GM12874 (cell line): ENCODE measurements around the gene NHERF2.

Experiments used
- CTCF ChIP-seq: IDR thresholded peaks from 2 replicates; pipeline ENCODE4 v1.5.1; 2011; ENCODE audit warnings: low read depth, mild to moderate bottlenecking, control low read depth, low read length, moderate library complexity; ENCODE audit not compliant: insufficient read depth

Gene NHERF2

DNA sequence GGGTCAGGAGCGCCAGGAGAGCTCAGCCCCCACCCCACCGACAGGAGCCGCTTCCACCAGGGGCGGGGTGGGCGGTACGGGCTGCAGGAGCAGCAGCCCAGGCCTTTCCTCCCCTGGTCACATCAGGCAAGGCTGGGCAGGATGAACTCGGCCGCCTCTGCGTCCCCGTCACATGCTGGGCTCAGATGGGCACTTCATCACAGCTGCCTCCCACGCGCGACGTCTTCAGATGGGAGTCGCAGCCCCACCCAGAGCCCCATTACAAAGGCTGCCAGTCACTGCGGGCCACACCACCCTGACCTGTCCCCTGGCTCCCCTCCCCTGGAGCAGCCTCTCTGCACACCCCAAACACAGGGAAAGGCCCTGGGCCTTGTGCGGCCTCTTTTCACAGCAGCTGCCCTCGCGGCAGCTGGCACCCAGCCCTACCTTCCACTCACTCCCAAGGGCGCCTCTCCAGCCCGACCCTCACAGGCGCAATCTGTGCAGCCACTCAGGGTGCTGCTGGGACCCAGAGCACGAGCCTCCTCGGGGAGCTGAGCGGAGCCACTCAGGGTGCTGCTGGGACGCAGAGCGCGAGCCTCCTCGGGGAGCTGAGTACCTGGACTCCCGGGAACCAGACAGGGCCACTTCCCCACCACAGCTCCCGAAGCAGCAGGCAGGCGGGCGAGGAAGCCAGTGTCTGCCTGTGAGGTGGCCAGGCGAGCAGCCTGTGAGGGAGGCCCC, 21.7 kb upstream of the NHERF2 start:
- no peak for TF ChIP-seq CTCF

DNA sequence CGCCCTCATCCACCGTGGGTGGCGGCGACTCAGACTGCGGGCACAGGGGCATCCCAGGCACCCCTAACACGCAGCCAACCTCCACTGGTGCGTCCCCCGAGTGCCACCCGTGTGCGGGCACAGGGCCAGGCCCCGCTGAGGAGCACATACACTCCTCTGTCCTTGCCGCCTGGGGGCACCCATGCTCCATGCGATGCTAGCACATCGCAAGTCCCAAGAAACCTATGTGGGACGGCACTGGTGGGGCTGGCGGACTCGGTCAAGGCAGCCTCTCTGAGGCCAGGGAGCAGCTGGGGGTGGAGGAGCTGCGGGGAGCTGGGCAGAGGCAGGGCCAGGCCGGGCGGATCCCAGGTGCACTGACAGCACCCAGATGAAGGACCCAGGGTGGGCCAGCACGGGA, 21.1 kb upstream of the NHERF2 start:
- peak; percentile 16; the same call in 1 of the 2 replicates for TF ChIP-seq CTCF

GRCh38 chr16:2006317-2006716, 20.4 kb upstream of the NHERF2 start:
- no peak for TF ChIP-seq CTCF

DNA sequence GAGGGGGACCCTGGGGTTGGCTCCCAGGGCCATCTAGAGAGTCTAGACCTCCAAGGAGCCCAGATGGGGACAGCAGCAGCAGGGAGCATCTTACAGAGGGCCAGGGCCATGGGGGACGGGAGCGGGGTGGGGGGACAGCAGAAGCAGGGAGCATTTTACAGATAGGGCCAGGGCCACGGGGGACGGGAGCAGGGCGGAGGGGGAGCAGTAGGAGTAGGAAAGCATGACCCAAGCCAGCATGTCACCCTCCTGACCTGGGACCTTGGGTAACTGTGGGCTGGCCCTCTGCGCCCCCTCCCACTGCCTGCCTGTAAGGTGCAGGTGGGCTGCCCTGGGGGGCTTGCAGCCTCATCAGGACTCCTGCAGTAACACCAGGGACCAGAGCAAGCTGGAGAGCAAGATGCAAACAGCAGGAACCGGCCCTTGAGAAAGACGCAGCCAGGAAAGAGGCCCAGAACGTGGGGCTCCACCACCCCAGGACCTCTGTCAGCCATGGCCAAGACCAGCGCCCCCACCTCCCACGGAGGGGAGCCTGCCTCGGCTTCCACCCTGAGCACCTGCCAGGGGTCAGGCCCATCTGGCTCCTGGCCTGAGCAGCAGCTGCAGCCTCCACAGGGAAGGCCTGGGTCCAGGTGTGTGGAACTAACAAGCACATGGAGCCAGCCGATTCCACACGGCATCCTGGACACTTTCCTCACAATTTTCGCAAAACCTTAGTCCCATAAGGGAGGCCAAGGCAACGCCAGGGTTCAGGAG, 19.4 kb upstream of the NHERF2 start:
- no peak for TF ChIP-seq CTCF

GRCh38 chr16:2008009-2008526, 18.6 kb upstream of the NHERF2 start:
- TF ChIP-seq CTCF = no peak

GRCh38 chr16:2008631-2009163, 18.0 kb upstream of the NHERF2 start:
- TF ChIP-seq CTCF = no peak

DNA sequence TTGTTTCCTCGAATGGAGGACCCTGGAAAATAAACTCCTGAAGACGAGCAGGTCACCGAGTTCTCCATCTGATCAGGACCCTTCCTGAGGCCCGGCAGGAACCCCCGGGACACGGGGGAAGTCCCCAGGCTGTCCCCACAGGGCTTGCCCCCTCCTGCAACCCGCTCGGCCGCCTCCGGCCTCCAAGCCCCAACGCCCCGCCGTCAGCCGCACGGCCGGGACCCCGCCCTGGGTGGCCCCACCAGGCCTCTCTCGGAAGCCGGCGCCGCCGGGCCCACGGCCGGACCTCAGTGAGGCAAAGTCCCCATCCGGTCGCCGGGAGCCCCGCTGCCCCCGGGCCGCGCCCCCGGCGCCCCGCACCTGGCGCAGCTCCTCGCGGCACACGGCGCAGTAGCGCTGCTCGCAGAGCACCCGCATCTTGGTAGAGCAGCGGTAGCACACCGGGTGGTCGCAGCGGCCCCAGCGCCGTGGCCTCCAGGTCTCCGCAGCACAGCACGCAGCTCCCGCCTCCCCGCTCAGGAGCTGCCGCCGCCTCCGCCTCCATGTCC, 17.5 kb upstream of the NHERF2 start:
- no peak for TF ChIP-seq CTCF
